ENCODE measurements around the gene CAMTA2.
A peak's percentile ranks its signal among the peaks of the same experiment; 100 is the strongest.

The CAMTA2 gene

GRCh38 chr17:4945176-4945943 lies 42.1 kb downstream of the CAMTA2 start:
- ChIA-PET POLR2A (interaction anchor here (1.5 to 3.6 kb wide), 3 partner anchors 20 to 36 kb away, joined by 3 to 14 read pairs (median 7); partner anchors contain the start of gene SPAG7), CTCF (interaction anchor here (1.0 to 1.5 kb wide), 2 partner anchors 42 kb away, joined by 3 read pairs; partner anchors contain the start of genes CAMTA2 and CHRNE)
- DNase-seq (ENCODE audit: extremely low spot score): no peak
- TF ChIP-seq ELF4 (IDR thresholded peaks at IDR 0.05) (peak; percentile 9; the same call in 1 of the 2 replicates), SUZ12 (IDR thresholded peaks at IDR 0.05) (no peak)

DNA sequence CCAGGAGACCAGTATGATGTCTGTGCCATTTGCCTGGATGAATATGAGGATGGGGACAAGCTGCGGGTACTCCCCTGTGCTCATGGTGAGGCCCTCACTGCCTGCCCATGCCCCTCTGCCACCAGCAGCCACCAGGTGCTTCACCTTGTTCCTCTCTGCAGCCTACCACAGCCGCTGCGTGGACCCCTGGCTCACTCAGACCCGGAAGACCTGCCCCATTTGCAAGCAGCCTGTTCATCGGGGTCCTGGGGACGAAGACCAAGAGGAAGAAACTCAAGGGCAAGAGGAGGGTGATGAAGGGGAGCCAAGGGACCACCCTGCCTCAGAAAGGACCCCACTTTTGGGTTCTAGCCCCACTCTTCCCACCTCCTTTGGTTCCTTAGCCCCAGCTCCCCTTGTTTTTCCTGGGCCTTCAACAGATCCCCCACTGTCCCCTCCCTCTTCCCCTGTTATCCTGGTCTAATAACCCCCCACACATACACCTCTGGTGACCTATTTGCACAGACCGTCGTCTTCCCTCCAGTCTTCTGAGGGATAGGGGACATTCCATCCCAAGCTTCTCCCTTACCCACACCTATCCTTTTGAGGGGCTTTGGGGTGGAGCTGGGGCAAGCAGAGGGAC lies 42.8 kb downstream of the CAMTA2 start:
- TF ChIP-seq TARDBP (IDR thresholded peaks at IDR 0.05) (no peak), BHLHE40 (IDR thresholded peaks at IDR 0.05; ENCODE audit: borderline replicate concordance) (no peak), FOXM1 (IDR thresholded peaks at IDR 0.05; ENCODE audit: borderline replicate concordance) (no peak), FOXK2 (IDR thresholded peaks at IDR 0.05) (no peak), FOXA1 (IDR thresholded peaks at IDR 0.05) (no peak), LEF1 (IDR thresholded peaks at IDR 0.05; ENCODE audit: borderline replicate concordance) (no peak), SP1 (IDR thresholded peaks at IDR 0.05) (no peak), NFRKB (IDR thresholded peaks at IDR 0.05) (no peak), CTBP1 (IDR thresholded peaks at IDR 0.05; ENCODE audit: borderline replicate concordance) (no peak), ELF4 (IDR thresholded peaks at IDR 0.05) (no peak), L3MBTL2 (conservative IDR thresholded peaks at IDR 0.05) (no peak), ARNT (IDR thresholded peaks at IDR 0.05) (no peak)
- ChIA-PET CTCF (interaction anchor here (1.0 kb wide), 1 partner anchor 43 kb away, joined by 3 read pairs; the partner anchor contains the start of gene CAMTA2), POLR2A (interaction anchor here (1.5 to 3.6 kb wide), 2 partner anchors 21 to 23 kb away, joined by 3 to 14 read pairs; partner anchors contain the start of gene SPAG7)
- DNase-seq (ENCODE audit: extremely low spot score): no peak

- TF ChIP-seq CTBP1 (IDR thresholded peaks at IDR 0.05; ENCODE audit: borderline replicate concordance) (no peak), TARDBP (IDR thresholded peaks at IDR 0.05) (no peak), NFRKB (IDR thresholded peaks at IDR 0.05) (no peak), FOXK2 (IDR thresholded peaks at IDR 0.05) (no peak), ELF4 (IDR thresholded peaks at IDR 0.05) (no peak), FOXA1 (IDR thresholded peaks at IDR 0.05) (no peak), ARNT (IDR thresholded peaks at IDR 0.05) (no peak), BHLHE40 (IDR thresholded peaks at IDR 0.05; ENCODE audit: borderline replicate concordance) (no peak)
- TF ChIP-seq, protein P1, sequence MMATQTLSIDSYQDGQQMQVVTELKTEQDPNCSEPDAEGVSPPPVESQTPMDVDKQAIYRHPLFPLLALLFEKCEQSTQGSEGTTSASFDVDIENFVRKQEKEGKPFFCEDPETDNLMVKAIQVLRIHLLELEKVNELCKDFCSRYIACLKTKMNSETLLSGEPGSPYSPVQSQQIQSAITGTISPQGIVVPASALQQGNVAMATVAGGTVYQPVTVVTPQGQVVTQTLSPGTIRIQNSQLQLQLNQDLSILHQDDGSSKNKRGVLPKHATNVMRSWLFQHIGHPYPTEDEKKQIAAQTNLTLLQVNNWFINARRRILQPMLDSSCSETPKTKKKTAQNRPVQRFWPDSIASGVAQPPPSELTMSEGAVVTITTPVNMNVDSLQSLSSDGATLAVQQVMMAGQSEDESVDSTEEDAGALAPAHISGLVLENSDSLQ (IDR thresholded peaks at IDR 0.05): no peak
- CTCF ChIA-PET: no interaction called here
- POLR2A ChIA-PET: interaction anchor here (1.5 to 3.6 kb wide), 2 partner anchors 22 to 23 kb away, joined by 3 to 14 read pairs; partner anchors contain the start of gene SPAG7
- DNase-seq (ENCODE audit: extremely low spot score): no peak
Measured at GRCh38 chr17:4944163-4944553, 43.3 kb downstream of the CAMTA2 start.

GRCh38 chr17:4942760-4943508 lies 44.5 kb downstream of the CAMTA2 start:
- CTCF ChIA-PET: no interaction called here
- TF ChIP-seq SP1 (IDR thresholded peaks at IDR 0.05): no peak
- no peak for TF ChIP-seq SUZ12 (IDR thresholded peaks at IDR 0.05)
- TF ChIP-seq HDGF (IDR thresholded peaks at IDR 0.05; ENCODE audit: borderline replicate concordance): no peak
- no peak for TF ChIP-seq ELF4 (IDR thresholded peaks at IDR 0.05)
- TF ChIP-seq ARNT (IDR thresholded peaks at IDR 0.05): no peak
- no peak for DNase-seq (ENCODE audit: extremely low spot score)
- POLR2A ChIA-PET: interaction anchor here (3.6 kb wide), 1 partner anchor 24 kb away, joined by 14 read pairs; the partner anchor contains the start of gene SPAG7

DNA sequence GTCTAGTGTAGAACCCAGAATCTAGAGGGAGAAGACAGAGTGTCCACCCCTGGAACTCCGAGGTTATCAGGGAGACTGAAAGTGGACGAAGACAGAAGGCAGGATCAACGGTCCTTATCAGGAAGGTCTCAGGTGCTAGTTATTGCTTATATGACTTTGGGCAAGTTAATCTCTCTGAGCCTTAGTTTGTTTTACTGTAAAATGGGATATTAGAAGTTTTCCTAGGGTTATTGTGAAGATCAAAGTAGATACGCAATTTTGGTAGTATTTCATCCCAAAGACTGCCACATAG lies 46.2 kb downstream of the CAMTA2 start:
- ChIA-PET POLR2A (interaction anchor here (3.1 kb wide), 1 partner anchor 26 kb away, joined by 84 read pairs; the partner anchor contains the start of gene SPAG7), CTCF (interaction anchor here (1.1 kb wide), 1 partner anchor 46 kb away, joined by 3 read pairs; the partner anchor contains the start of gene CAMTA2)
- no peak for DNase-seq (ENCODE audit: extremely low spot score)
- TF ChIP-seq ELF4 (IDR thresholded peaks at IDR 0.05): no peak
- TF ChIP-seq LEF1 (IDR thresholded peaks at IDR 0.05; ENCODE audit: borderline replicate concordance): no peak
- no peak for TF ChIP-seq L3MBTL2 (conservative IDR thresholded peaks at IDR 0.05)
- no peak for TF ChIP-seq ARNT (IDR thresholded peaks at IDR 0.05)
- TF ChIP-seq SP1 (IDR thresholded peaks at IDR 0.05): no peak
- no peak for TF ChIP-seq HDGF (IDR thresholded peaks at IDR 0.05; ENCODE audit: borderline replicate concordance)
- TF ChIP-seq ZNF384 (IDR thresholded peaks at IDR 0.05): no peak
- TF ChIP-seq FOXM1 (IDR thresholded peaks at IDR 0.05; ENCODE audit: borderline replicate concordance): no peak
- TF ChIP-seq, protein P1 (IDR thresholded peaks at IDR 0.05): no peak
- no peak for TF ChIP-seq TARDBP (IDR thresholded peaks at IDR 0.05)
- no peak for TF ChIP-seq NFRKB (IDR thresholded peaks at IDR 0.05)
- no peak for TF ChIP-seq FOXA1 (IDR thresholded peaks at IDR 0.05)
- no peak for TF ChIP-seq SUZ12 (IDR thresholded peaks at IDR 0.05)
- TF ChIP-seq BHLHE40 (IDR thresholded peaks at IDR 0.05; ENCODE audit: borderline replicate concordance): no peak
- TF ChIP-seq FOXK2 (IDR thresholded peaks at IDR 0.05): no peak
- no peak for TF ChIP-seq CTBP1 (IDR thresholded peaks at IDR 0.05; ENCODE audit: borderline replicate concordance)

Data from HEK293T (cell line).